Measurements from ENCODE around the gene NQO1.

The NQO1 gene

DNA sequence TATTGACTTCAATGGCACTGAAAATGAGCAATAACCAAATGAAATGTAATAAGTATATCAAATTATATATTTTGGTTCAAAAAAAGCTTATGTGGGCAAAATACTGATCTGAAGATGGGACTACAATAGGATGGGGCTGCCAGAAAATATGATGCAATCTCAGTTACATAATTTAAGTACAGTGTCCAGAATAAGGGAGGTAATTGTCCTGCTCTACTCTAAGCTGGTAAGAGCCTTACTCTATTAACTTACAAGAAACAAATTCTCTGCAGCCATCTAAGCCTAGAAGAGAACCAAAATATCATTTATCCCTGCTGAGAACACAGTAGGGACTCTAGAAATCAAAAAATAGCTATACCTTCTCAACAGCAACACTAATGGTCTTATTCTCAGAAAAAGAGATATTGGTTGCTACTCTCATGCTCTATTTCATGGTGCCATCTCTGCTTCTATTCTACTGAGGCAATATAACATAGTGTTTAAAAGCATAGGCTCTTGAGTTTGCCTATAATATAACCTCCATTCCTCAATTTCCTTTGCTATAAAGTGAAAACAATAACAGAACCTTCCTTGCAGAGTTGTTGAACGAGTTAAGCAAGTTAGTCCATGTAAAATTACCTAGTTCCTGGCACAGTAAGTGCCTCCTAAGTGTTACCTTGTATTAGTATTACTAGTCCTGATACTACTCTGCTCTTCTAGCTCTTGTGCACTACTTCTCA is 19.9 kb downstream of the NQO1 start:
- no peak for DNase-seq

DNA sequence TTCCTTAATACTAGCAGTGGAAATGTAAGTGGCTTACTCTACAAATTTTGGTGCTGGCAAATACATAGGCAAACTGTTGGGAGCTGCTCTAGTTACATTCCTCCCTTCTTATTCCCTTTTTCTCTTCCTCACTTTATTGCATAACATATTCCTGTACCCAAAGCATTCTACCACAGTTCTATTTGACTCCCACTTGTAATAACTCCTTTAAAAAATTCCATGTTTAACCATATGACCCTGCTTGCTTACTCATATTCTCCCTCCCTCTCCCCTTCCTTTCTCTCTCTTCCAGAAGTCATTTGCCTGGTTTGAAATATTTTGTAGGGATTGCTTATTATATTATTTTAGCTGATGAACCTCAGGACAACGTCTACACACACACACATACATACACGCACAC is 22.7 kb downstream of the NQO1 start:
- DNase-seq = no peak

DNA sequence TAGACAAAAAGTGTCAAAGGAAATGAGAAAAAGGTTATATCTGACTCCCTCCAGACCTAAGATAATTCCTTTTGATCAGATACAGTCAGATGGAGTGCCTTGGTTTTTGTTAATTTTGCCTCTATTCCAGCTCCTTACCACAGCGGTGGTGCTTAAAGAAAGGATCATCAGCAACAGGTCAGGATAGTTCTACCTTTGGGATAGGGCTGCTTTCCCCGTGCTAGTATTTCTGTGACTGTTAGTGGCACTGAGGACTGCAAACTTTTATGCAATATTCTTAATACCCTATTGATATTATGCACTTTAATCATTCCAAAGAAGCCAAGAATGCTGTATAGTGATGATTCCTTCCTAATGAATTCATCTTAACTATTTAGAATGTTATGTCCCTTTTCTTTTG is 24.5 kb downstream of the NQO1 start:
- DNase-seq = no peak

DNA sequence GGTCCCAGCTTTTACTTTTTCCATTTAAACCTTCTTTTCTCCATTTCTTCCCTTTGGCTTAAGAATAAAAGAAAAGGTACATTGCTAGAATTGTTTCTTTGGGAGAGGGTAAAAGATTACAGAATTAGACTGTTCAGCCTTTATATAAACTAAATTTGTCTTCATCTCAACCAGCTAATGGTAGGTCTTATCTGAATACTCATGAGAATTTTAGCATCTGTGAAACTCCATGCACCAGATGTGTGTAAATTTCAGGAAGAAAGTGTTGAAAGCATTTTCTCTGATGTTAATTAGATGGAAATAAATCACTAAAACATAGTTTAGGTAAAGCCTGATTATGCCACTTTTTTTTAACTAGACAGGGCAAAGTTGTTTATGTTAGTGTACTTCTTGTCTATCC is 24.9 kb downstream of the NQO1 start:
- no peak for DNase-seq

DNA sequence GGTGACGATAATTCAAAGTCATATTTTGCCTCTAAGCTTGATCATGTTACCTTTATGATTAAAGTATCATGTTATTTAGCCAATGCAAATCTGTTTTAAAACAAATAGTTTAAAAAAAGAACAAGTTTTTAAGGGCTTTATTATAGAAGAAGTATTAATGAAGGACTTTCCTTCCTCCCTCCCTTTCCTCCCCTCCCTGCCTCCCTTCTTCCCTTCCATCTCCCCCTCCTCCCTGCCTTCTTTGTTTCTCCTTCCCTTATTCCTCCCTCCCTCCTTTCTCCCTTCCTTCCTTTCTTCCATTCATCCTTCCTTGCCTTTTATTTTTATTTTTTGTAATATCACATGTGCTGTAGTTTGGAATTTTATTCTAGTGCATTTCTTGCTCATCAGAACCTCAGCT is 26.4 kb downstream of the NQO1 start:
- no peak for DNase-seq

DNA sequence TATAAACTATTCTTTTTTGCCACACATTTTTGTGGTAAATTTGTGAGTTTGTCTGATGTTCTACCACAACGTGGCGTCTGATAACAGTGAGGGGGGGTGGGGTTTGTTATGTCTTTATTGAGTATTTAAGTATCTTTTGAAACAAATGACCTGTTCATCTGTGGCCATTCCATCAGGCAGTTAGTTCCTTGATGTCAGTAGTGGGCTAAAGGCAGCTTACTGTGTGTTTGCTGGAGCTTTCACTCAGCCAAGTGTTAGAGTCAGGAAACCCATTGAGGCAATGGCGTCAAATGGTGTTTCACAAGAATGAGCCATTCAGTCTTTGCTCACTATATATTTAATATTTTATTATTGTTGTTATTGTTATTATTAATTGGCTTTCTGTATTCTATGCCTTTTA is 28.0 kb downstream of the NQO1 start:
- DNase-seq = no peak

DNA sequence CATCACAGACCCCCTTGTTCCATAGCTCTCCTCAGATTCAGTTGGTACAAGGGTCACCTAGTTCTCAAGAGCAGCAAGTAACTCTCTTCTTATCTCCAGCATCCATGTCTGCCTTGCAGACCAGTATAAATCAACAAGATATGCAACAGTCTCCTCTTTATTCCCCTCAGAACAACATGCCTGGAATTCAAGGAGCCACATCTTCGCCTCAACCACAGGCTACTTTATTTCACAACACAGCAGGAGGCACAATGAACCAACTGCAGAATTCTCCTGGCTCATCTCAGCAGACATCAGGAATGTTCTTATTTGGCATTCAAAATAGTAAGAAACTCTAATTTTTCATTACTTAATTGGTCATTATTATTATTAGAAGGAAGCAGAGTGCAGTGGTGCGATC is 32.4 kb downstream of the NQO1 start:
- DNase-seq = no peak

DNA sequence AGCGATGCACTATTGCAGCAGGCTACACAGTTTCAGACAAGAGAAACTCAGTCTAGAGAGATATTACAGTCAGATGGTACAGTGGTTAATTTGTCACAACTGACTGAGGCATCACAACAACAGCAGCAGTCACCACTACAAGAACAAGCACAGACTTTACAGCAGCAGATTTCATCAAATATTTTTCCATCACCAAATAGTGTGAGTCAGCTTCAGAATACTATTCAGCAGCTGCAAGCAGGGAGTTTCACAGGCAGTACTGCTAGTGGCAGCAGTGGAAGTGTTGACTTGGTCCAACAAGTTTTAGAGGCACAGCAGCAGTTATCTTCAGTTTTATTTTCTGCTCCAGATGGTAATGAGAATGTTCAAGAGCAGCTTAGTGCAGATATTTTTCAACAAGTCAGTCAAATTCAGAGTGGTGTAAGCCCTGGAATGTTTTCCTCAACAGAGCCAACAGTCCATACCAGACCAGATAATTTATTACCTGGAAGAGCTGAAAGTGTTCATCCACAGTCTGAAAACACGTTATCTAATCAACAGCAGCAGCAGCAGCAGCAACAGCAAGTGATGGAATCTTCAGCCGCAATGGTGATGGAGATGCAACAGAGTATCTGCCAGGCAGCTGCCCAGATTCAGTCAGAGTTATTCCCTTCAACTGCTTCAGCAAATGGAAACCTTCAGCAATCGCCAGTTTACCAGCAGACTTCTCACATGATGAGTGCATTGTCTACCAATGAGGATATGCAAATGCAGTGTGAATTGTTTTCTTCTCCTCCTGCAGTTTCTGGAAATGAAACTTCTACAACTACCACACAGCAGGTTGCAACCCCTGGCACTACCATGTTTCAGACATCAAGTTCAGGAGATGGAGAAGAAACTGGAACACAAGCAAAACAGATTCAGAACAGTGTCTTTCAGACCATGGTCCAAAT is 34.1 kb downstream of the NQO1 start:
- DNase-seq = no peak

DNA sequence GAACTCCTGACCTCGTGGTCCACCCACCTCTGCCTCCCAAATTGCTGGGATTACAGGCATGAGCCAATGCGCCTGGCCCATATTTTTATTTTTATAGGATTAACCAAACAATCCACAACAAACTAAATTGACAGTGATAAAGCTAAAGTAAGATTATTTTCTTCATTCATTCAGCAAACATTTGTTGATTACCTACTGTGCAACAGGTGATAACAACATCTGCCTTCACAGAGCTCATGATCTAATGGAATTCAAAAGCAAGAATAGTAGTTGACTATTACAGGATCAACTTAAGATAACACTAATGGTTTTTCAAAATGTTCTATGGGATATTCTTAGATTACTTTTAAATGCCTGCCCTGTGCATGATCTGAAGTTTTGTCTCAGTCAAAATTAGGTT is 37.8 kb downstream of the NQO1 start:
- DNase-seq = no peak

DNA sequence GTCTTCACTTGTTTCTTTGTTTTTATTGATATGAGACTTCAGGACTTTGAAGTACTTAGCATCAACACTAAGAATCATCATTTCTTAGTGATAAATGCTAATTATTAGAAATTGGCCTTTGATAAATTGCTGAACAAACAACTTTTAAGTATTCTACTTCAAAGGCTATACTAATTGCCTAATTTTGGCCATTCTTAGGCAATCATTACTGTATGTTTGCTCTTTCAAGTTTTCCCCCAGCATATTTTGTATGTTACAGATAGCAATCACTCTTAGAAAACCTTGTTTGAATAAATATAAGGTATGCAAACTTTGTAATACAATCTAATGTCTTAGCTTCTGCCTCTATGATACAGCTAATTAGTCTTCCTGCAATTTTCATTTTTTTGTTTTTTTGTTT is 46.0 kb downstream of the NQO1 start:
- DNase-seq = no peak

DNA sequence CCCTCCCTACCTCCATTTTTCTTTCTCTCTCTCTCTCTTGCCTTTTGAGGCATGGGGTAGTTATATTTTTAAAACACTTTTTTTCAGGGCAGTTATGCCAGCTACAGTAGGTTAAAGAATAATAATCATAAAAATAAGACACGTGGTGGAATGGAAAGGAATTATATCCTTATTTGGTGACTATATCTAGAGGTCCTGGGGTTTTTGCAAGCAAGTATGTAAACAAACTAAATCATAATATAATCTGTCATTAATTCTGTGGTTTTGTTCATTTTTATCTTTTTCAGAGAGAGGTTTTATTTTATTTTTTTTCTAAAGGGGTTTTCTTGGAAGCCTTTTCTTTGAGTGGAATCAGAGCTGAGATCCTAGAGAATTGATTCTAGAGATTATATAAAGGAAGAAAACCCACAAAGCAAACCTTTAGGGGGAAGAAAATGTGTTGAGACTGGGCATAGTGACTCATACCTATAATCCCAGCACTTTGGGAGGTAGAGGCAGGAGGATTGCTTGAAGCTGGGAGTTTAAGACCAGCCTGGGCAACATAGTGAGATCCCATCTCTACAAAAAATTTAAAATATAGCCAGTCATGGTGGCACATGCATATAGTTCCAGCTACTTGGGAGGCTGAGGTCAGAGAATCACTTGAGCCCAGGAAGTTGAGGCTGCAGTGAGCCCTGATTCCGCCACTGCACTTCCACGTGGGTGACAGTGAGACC is 53.2 kb downstream of the NQO1 start:
- DNase-seq = no peak

DNA sequence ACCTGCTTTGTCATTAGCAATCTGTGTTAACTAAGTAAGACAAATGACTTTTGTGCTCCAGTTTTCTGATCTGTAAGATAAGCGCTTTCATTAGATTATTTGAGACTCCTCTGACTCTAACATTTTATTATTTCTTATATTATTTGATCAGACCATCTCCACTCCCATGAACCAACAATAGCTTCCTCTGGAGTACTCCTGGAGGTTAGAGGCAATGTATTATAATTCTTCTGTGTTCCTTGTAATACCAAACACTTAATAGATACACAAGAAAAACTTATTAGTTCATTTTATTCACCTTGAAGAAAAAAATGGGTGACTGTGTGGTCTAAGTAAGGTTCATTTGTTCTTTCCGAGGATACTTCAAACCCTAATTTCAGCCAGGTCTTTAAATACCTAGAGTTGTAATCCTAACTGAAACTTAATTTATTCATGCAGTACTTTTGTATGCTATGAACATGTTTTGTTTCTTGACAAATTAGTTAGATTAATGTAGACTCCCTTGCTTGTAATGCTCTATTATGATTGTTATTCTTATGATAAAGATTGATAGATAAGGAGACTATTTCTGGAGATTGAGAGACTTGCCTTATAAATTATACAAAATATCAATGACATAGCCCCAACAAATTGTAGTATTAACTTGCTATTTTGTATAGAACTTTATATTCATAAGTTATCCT is 53.9 kb downstream of the NQO1 start:
- DNase-seq = no peak

DNA sequence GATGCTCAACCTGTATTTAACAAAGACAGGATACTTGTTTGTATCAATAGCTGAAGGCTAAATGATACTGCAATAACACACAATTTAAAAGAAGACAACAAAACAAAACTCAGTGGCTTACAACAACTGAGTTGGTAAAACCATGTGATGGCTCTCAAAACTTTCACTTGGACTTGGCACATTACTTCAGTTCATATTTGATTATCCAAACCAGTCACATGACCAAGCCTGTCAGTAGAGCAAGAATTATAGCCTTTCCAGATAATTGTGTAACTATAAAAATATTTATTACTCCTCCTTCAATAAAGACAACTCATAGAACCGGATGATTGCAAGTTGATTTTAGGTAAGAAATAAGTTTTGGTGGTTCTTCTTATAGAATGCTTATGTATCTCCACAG is 56.8 kb downstream of the NQO1 start:
- no peak for DNase-seq

DNA sequence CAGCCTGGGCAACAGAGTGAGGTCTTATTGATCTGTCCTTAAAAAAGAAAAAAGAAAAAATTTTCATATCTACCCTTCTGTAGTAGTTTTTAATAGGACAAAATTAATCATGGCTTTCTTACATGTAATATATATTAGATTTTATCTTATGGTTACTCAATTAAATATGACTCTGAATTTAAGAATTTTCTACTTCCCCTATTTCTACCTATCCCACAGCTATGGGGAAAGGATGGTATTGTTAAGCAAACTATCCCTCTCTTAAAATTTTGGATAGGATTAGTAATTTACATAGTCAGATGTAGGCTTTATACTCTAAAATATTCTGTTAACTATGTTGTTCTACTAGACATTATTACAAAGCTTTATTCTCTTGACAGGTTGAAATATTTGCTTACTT is 62.5 kb downstream of the NQO1 start:
- DNase-seq = no peak

DNA sequence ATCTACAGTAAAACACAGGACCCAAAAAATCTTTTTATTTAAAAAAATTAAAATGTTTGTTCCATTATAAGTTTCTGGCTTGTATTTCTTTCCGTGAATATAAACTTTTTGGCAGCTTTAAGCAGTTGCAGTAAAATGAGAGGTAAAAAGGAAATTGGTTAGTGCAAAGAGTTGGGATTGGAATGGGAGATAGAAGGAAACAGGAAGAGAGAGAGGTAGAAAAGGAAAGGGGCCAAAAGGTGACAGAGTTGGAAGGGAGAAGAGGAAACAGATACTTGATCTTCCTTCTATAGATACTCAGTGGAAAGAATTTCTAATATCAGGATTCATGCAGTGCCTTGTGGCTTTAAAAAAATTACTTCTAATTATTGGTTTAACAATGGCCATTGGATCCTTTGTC is 63.5 kb downstream of the NQO1 start:
- DNase-seq = no peak

DNA sequence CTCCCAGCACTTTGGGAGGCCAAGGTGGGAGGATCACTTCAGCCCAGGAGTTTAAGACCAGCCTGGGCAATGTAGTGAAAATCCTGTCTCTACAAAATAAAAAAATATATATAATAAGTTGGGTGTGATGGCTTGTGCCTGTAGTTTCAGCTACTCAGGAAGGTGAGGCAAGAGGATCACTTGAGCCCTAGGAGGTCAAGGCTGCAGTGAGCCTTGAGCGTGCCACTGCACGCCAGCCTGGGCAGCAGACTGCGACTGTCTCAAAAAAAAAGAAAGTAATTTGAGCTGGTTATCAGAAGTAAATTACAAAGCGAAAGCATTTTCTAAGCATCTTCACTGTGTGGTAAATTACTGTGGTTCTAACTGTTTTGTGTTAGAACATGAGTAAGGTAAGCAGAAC is 66.2 kb downstream of the NQO1 start:
- DNase-seq = no peak

All from activated naive CD4-positive, alpha-beta T cell (primary cell).